ENCODE measurements around the gene PACRG. TPM values are rescaled to one million over a fixed set of nuclear protein-coding genes. Genes with fewer than 3 reads are reported as not detected.
A peak's percentile ranks its signal among the peaks of the same experiment; 100 is the strongest.

The PACRG gene
- total RNA-seq, 1 donor from 2014 or later: 4.3 TPM

GRCh38 chr6:163320804-163321203 lies 593.0 kb downstream of the PACRG start:
- DNase-seq (ENCODE audit: low spot score): no peak
- intact Hi-C loops (cut with DNase I): no loop called here
- ATAC-seq: no peak

- intact Hi-C loops (cut with DNase I): no loop called here
- DNase-seq (ENCODE audit: low spot score) (no peak), ATAC-seq (no peak)
Observed at GRCh38 chr6:163321717-163322116, 593.9 kb downstream of the PACRG start.

GRCh38 chr6:163323274-163323673 lies 595.5 kb downstream of the PACRG start:
- DNase-seq (ENCODE audit: low spot score) (no peak), ATAC-seq (no peak)
- intact Hi-C loops (cut with DNase I): no loop called here

GRCh38 chr6:163323705-163324104 lies 595.9 kb downstream of the PACRG start:
- intact Hi-C loops (cut with DNase I): no loop called here
- no peak for DNase-seq (ENCODE audit: low spot score)
- ATAC-seq: peak; percentile 77

- ATAC-seq (no peak), DNase-seq (ENCODE audit: low spot score) (no peak)
- intact Hi-C loops (cut with DNase I): no loop called here
Observed at GRCh38 chr6:163324326-163324687, 596.5 kb downstream of the PACRG start.

GRCh38 chr6:163324688-163325389 lies 597.1 kb downstream of the PACRG start:
- intact Hi-C loops (cut with DNase I): no loop called here
- DNase-seq (ENCODE audit: low spot score): peak; percentile 82
- peak; percentile 82 for ATAC-seq

GRCh38 chr6:163325390-163325784 lies 597.6 kb downstream of the PACRG start:
- intact Hi-C loops (cut with DNase I): no loop called here
- DNase-seq (ENCODE audit: low spot score) (no peak), ATAC-seq (no peak)

- no peak for ATAC-seq
- intact Hi-C loops (cut with DNase I): no loop called here
- DNase-seq (ENCODE audit: low spot score): no peak
Observed at GRCh38 chr6:163327165-163327880, 599.5 kb downstream of the PACRG start.

- no peak for ATAC-seq
- intact Hi-C loops (cut with DNase I): no loop called here
- DNase-seq (ENCODE audit: low spot score): no peak
Observed at GRCh38 chr6:163327921-163328320, 600.1 kb downstream of the PACRG start.

GRCh38 chr6:163328411-163328810 lies 600.6 kb downstream of the PACRG start:
- DNase-seq (ENCODE audit: low spot score) (no peak), ATAC-seq (no peak)
- intact Hi-C loops (cut with DNase I): no loop called here

GRCh38 chr6:163329991-163330390 lies 602.2 kb downstream of the PACRG start:
- intact Hi-C loops (cut with DNase I): no loop called here
- ATAC-seq: no peak
- no peak for DNase-seq (ENCODE audit: low spot score)

- intact Hi-C loops (cut with DNase I): no loop called here
- no peak for ATAC-seq
- no peak for DNase-seq (ENCODE audit: low spot score)
Observed at GRCh38 chr6:163331245-163331644, 603.5 kb downstream of the PACRG start.

- DNase-seq (ENCODE audit: low spot score): no peak
- no peak for ATAC-seq
- intact Hi-C loops (cut with DNase I): no loop called here
Observed at GRCh38 chr6:163332575-163332974, 604.8 kb downstream of the PACRG start.

- ATAC-seq (no peak), DNase-seq (ENCODE audit: low spot score) (no peak)
- intact Hi-C loops (cut with DNase I): no loop called here
Observed at GRCh38 chr6:163333038-163333437, 605.3 kb downstream of the PACRG start.

- intact Hi-C loops (cut with DNase I): no loop called here
- DNase-seq (ENCODE audit: low spot score) (no peak), ATAC-seq (peak; percentile 18)
Observed at GRCh38 chr6:163333701-163334663, 606.2 kb downstream of the PACRG start.

- intact Hi-C loops (cut with DNase I): no loop called here
- ATAC-seq: no peak
- no peak for DNase-seq (ENCODE audit: low spot score)
Observed at GRCh38 chr6:163335056-163335455, 607.3 kb downstream of the PACRG start.

GRCh38 chr6:163335671-163336545 lies 608.1 kb downstream of the PACRG start:
- ATAC-seq (peak; percentile 50), DNase-seq (ENCODE audit: low spot score) (peak; percentile 74)
- intact Hi-C loops (cut with DNase I): no loop called here

- DNase-seq (ENCODE audit: low spot score) (no peak), ATAC-seq (no peak)
- intact Hi-C loops (cut with DNase I): no loop called here
Observed at GRCh38 chr6:163336961-163337360, 609.2 kb downstream of the PACRG start.

GRCh38 chr6:163337958-163338357 lies 610.2 kb downstream of the PACRG start:
- DNase-seq (ENCODE audit: low spot score) (no peak), ATAC-seq (no peak)
- intact Hi-C loops (cut with DNase I): no loop called here
